ENCODE data around the gene EIF2B5. TPM values are rescaled to one million over a fixed set of nuclear protein-coding genes. Genes with fewer than 3 reads are reported as not detected.

The EIF2B5 gene
- total RNA-seq = 10 to 100 TPM; 19.6 to 24.3 TPM

DNA sequence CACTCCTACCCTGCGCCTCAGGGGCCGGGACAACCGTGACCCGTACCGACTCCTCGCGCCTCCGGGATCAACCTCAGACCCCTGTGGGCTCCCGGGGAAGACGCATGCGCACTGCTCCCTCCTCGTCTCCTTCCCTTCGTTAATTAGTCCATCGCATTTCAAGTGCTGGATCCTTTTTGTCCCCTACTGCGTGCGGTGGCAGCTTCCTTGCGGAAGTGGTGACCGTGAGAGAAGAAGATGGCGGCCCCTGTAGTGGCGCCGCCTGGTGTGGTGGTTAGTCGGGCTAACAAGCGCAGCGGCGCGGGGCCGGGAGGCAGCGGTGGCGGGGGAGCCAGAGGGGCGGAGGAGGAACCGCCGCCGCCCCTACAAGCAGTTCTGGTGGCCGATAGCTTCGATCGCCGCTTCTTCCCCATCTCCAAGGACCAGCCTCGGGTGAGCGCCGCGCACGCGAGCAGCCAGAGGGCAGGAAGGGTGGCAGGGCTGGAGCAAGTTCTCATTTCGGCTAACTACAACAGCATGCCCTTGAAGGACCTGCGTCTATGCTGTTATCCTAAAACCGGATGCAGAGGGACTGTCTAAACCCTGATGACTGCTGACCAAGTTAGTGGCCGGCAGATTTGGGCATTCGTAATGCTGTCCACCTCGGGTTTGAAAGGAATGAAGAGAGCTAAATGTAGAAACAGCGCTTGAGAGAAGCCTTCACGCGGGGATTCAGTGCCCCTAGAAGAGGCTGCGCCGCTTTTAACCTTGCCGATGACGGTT, at the start of gene EIF2B5:
TSS of gene EIF2B5 (plus strand) at position 210 of the 762 bp plus-strand sequence. CDS start at position 238, 28 bp downstream.
- H3K27me3 ChIP-seq = no peaks in the 10 kb centered on the region
- H3K4me1 ChIP-seq = peaks cover 0 to 24% of the 10 kb centered on the region in 2 donors
- H3K36me3 ChIP-seq = peaks cover 26% of the 10 kb centered on the region
- DNase-seq (ENCODE audit: low spot score) = peak; percentile 93
- H3K27ac ChIP-seq = peak within 1 kb of the TSS; percentile 88 to 93
- TF ChIP-seq, protein P1, sequence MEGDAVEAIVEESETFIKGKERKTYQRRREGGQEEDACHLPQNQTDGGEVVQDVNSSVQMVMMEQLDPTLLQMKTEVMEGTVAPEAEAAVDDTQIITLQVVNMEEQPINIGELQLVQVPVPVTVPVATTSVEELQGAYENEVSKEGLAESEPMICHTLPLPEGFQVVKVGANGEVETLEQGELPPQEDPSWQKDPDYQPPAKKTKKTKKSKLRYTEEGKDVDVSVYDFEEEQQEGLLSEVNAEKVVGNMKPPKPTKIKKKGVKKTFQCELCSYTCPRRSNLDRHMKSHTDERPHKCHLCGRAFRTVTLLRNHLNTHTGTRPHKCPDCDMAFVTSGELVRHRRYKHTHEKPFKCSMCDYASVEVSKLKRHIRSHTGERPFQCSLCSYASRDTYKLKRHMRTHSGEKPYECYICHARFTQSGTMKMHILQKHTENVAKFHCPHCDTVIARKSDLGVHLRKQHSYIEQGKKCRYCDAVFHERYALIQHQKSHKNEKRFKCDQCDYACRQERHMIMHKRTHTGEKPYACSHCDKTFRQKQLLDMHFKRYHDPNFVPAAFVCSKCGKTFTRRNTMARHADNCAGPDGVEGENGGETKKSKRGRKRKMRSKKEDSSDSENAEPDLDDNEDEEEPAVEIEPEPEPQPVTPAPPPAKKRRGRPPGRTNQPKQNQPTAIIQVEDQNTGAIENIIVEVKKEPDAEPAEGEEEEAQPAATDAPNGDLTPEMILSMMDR (IDR thresholded peaks at IDR 0.05) = peak; percentile 23 to 75
- peak within 1 kb of the TSS; percentile 87 to 92 for H3K4me3 ChIP-seq
- no peaks in the 10 kb centered on the region for H3K9me3 ChIP-seq

DNA sequence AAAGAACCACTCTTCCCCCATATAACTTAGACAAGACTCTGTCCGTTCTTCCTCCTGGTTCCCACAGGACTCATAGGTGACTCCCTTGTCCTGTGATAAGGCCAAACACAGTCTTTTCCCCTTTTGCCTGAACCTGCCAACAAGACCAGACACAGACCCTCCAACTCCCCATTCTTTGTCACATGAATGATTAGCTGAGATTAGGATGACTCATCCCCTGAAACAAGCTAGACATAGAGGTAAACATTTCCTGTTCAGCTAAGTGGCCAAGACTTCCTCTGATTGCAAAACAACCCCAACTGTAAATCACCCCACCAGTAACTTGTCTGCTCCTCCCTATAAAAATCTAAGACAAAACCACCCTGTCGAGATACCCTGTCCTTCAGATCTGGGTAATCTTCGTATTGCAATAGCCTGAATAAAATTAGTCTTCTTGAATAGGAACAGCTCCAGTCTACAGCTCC, 49.7 kb upstream of the EIF2B5 start:
- no peak overlapping the region for H3K4me3 ChIP-seq
- no peak overlapping the region for H3K27ac ChIP-seq
- H3K27me3 ChIP-seq = no peaks in the 10 kb centered on the region
- TF ChIP-seq, protein P1 (IDR thresholded peaks at IDR 0.05) = no peak
- H3K4me1 ChIP-seq = no peaks in the 10 kb centered on the region
- no peaks in the 10 kb centered on the region for H3K36me3 ChIP-seq
- DNase-seq (ENCODE audit: low spot score) = no peak
- no peaks in the 10 kb centered on the region for H3K9me3 ChIP-seq

DNA sequence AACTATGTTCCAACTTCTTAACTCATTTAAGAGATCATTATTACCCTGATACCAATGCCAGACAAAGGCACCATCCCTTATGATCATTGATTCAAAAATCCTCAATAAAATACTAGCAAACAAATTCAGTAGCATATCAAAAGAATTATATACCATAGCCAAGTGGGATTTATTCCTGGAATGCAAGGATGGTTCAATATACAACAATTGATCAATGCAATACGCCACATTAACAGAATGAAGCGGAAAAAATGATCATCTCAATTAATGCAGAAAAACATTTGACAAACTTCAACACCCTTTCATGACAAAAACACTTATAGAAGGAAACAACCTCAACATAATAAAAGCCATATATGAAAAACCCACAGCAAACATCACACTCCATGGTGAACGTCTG, 43.0 kb upstream of the EIF2B5 start:
- Histone ChIP-seq H3K36me3 (no peaks in the 10 kb centered on the region), H3K4me1 (no peaks in the 10 kb centered on the region), H3K9me3 (peaks cover 0 to 24% of the 10 kb centered on the region in 2 donors), H3K4me3 (no peak overlapping the region), H3K27me3 (no peaks in the 10 kb centered on the region), H3K27ac (no peak overlapping the region)
- DNase-seq (ENCODE audit: low spot score) = no peak
- TF ChIP-seq, protein P1 (IDR thresholded peaks at IDR 0.05) = no peak

DNA sequence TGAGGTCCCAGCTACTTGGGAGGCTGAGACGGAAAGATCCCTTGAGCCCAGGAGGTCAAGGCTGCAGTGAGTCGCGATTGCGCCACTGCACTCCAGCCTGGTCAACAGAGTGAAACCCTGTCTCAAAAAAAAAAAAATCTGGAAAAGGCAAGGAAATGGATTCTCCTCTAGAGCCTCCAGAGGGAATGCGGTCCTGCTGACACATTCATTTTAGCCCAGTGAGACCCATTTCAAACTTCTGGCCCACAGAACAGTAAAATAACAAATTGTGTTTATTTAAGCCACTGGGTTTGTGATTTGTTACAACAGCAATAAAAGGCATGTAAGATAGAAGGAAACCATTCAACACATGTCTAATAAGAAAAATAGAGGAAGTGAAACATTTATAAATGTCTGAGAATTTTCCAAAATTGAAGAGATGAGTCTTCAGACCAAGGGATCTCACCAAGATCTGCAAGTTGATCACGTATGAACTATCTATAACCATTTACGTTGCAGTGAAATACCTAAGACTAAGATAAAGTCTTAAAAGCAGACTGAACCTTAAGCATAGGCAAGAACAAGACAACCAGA, 38.3 kb upstream of the EIF2B5 start, which contains the start of gene HTR3E:
TSS of gene HTR3E (plus strand) at position 254 of the 573 bp plus-strand sequence. CDS start 466 bp downstream, outside the sequence.
- no peak within 1 kb of the TSS for H3K4me3 ChIP-seq
- no peaks in the 10 kb centered on the region for H3K27me3 ChIP-seq
- H3K9me3 ChIP-seq = peaks cover 0 to 13% of the 10 kb centered on the region in 2 donors
- no peak for DNase-seq (ENCODE audit: low spot score)
- no peaks in the 10 kb centered on the region for H3K4me1 ChIP-seq
- no peak within 1 kb of the TSS for H3K27ac ChIP-seq
- TF ChIP-seq, protein P1 (IDR thresholded peaks at IDR 0.05) = no peak
- H3K36me3 ChIP-seq = no peaks in the 10 kb centered on the region

DNA sequence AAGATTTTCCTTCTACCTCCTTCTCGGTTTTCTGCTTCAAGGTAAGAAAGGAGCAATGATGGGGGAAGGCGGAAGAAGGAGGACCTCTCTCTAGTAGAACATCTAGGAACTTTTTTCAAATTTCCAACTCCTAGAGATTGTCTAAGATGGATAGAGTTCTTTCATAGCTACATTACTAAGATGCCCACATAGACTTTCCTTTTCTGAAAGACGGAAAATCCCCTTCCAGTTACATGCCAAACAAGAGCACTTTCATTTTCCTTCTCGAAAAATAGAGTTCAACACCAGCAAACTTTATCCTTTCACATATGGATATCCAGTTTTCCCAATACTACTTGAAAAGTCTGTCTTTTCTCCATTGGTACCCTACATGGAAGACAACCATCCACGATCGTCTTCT, 37.6 kb upstream of the EIF2B5 start:
- no peaks in the 10 kb centered on the region for H3K36me3 ChIP-seq
- H3K27me3 ChIP-seq = no peaks in the 10 kb centered on the region
- H3K9me3 ChIP-seq = peaks cover 0 to 6% of the 10 kb centered on the region in 2 donors
- no peaks in the 10 kb centered on the region for H3K4me1 ChIP-seq
- DNase-seq (ENCODE audit: low spot score) = no peak
- TF ChIP-seq, protein P1 (IDR thresholded peaks at IDR 0.05) = no peak
- H3K4me3 ChIP-seq = no peak overlapping the region
- H3K27ac ChIP-seq = no peak overlapping the region
